Measurements from ENCODE around the gene LPA.
A peak's percentile ranks its signal among the peaks of the same experiment; 100 is the strongest.

Gene LPA

GRCh38 chr6:160513836-160514235, 150.2 kb downstream of the LPA start:
- DNase-seq = no peak

GRCh38 chr6:160510976-160511617, 153.0 kb downstream of the LPA start:
- no peak for DNase-seq

- no peak for DNase-seq
These were observed 153.9 kb downstream of the LPA start for GRCh38 chr6:160510199-160510598.

- DNase-seq = no peak
These were observed 154.5 kb downstream of the LPA start for GRCh38 chr6:160509610-160510009.

- no peak for DNase-seq
These were observed 155.5 kb downstream of the LPA start for GRCh38 chr6:160508599-160508998.

- DNase-seq = no peak
These were observed 156.7 kb downstream of the LPA start for GRCh38 chr6:160507420-160507819.

- no peak for DNase-seq
These were observed 158.1 kb downstream of the LPA start for GRCh38 chr6:160505970-160506369.

GRCh38 chr6:160500639-160501038, 163.4 kb downstream of the LPA start:
- peak; percentile 36 for DNase-seq

- no peak for DNase-seq
These were observed 169.5 kb downstream of the LPA start for GRCh38 chr6:160494576-160494975.

- no peak for DNase-seq
These were observed 175.0 kb downstream of the LPA start for GRCh38 chr6:160489091-160489490.

GRCh38 chr6:160487116-160487515, 177.0 kb downstream of the LPA start:
- DNase-seq = no peak
